Measurements from ENCODE around the gene TUBA3E.
"Not testable (repeated sequence)": the region's sequence is repeated elsewhere in the genome, so short reads cannot be mapped to it uniquely, and the experiment has no call there.

- TF ChIP-seq TBP (IDR thresholded peaks at IDR 0.05; ENCODE audit: low read depth, low read length); POLR2A (IDR thresholded peaks at IDR 0.05; ENCODE audit: control extremely low read depth in 1 of 2, low read depth in 2 of 2, low read length in 2 of 2); EZH2 (IDR thresholded peaks at IDR 0.05; ENCODE audit: low read depth, low read length, severe bottlenecking); CREB1 (IDR thresholded peaks at IDR 0.05); EGR1 (IDR thresholded peaks at IDR 0.05; ENCODE audit: borderline replicate concordance, low read depth, low read length); CTCF (IDR thresholded peaks at IDR 0.05; ENCODE audit: control extremely low read depth in 1 of 3, insufficient read depth in 1 of 3, low read depth in 1 of 3, low read length in 3 of 3); SIRT6 (IDR thresholded peaks at IDR 0.05; ENCODE audit: low read length); RFX5 (IDR thresholded peaks at IDR 0.05; ENCODE audit: borderline replicate concordance, low read depth, low read length); PHF8 (conservative IDR thresholded peaks at IDR 0.05; ENCODE audit: low read depth, low read length); MAX (IDR thresholded peaks at IDR 0.05): not testable (repeated sequence)
Measured at GRCh38 chr2:130207051-130207450, 8.8 kb upstream of the TUBA3E start.

Data from H1 (cell line).